Measurements from ENCODE around the gene LTBP2.
A peak's percentile ranks its signal among the peaks of the same experiment; 100 is the strongest.

- TF ChIP-seq, protein P1, sequence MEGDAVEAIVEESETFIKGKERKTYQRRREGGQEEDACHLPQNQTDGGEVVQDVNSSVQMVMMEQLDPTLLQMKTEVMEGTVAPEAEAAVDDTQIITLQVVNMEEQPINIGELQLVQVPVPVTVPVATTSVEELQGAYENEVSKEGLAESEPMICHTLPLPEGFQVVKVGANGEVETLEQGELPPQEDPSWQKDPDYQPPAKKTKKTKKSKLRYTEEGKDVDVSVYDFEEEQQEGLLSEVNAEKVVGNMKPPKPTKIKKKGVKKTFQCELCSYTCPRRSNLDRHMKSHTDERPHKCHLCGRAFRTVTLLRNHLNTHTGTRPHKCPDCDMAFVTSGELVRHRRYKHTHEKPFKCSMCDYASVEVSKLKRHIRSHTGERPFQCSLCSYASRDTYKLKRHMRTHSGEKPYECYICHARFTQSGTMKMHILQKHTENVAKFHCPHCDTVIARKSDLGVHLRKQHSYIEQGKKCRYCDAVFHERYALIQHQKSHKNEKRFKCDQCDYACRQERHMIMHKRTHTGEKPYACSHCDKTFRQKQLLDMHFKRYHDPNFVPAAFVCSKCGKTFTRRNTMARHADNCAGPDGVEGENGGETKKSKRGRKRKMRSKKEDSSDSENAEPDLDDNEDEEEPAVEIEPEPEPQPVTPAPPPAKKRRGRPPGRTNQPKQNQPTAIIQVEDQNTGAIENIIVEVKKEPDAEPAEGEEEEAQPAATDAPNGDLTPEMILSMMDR (IDR thresholded peaks at IDR 0.05): peak; percentile 59 to 84 (median 66)
- no peak for TF ChIP-seq POLR2A (IDR thresholded peaks at IDR 0.05)
These were observed 132.9 kb downstream of the LTBP2 start for GRCh38 chr14:74478996-74479635.
